Renal cortical epithelial cell (primary cell): ENCODE data around the gene ITPR1. TPM values are rescaled to one million over a fixed set of nuclear protein-coding genes. Genes with fewer than 3 reads are reported as not detected.
"Not testable (repeated sequence)": the region's sequence is repeated elsewhere in the genome, so short reads cannot be mapped to it uniquely, and the experiment has no call there.

Experiments used
- DNase-seq: peaks from one replicate; pipeline ENCODE4 v3.0.0-alpha.2; 2011; ENCODE audit warnings: low read depth
- total RNA-seq: library from RNA; depleted of rRNA; stranded (reverse); fragments of >200 nt; gene quantifications from 2 replicates; pipeline ENCODE4 v1.2.3, GENCODE V29; 2014

ITPR1 gene
- 7.8 and 30.0 TPM in 2 replicates for total RNA-seq

GRCh38 chr3:4493014-4493940, at the start of gene ITPR1:
Gene ITPR1 (plus strand): TSS chr3:4493348. CDS start chr3:4516492, 23,144 bp downstream.
- DNase-seq = peak; percentile 97

- no peak for DNase-seq
These were observed 45.7 kb upstream of the ITPR1 start for GRCh38 chr3:4447295-4447999.

- no peak for DNase-seq
These were observed 45.0 kb upstream of the ITPR1 start for GRCh38 chr3:4448187-4448586.

- no peak for DNase-seq
These were observed 43.9 kb upstream of the ITPR1 start for GRCh38 chr3:4449043-4449805.

GRCh38 chr3:4454142-4454541, 39.0 kb upstream of the ITPR1 start:
- peak; percentile 55 for DNase-seq

GRCh38 chr3:4456780-4457179, 36.4 kb upstream of the ITPR1 start:
- DNase-seq = not testable (repeated sequence)

- no peak for DNase-seq
These were observed 34.2 kb upstream of the ITPR1 start for GRCh38 chr3:4458961-4459360.

- DNase-seq = no peak
These were observed 32.8 kb upstream of the ITPR1 start for GRCh38 chr3:4460334-4460733.

GRCh38 chr3:4461468-4462090, 31.6 kb upstream of the ITPR1 start:
- DNase-seq = no peak

GRCh38 chr3:4462369-4463040, 30.6 kb upstream of the ITPR1 start:
- DNase-seq = no peak

- DNase-seq = no peak
These were observed 28.6 kb upstream of the ITPR1 start for GRCh38 chr3:4464576-4464975.

GRCh38 chr3:4466741-4467521, 26.2 kb upstream of the ITPR1 start, which contains the start of gene SUMF1:
Gene SUMF1 (minus strand): TSS chr3:4467269. CDS start chr3:4467245, 24 bp downstream.
- peak; percentile 70 for DNase-seq

GRCh38 chr3:4467522-4467867, 25.7 kb upstream of the ITPR1 start:
- no peak for DNase-seq

GRCh38 chr3:4471907-4472306, 21.2 kb upstream of the ITPR1 start:
- no peak for DNase-seq

GRCh38 chr3:4472312-4472711, 20.8 kb upstream of the ITPR1 start:
- no peak for DNase-seq

- no peak for DNase-seq
These were observed 20.4 kb upstream of the ITPR1 start for GRCh38 chr3:4472766-4473165.

GRCh38 chr3:4474683-4475490, 18.3 kb upstream of the ITPR1 start:
- peak; percentile 90 for DNase-seq

- no peak for DNase-seq
These were observed 17.3 kb upstream of the ITPR1 start for GRCh38 chr3:4475804-4476203.

- DNase-seq = peak; percentile 48
These were observed 16.7 kb upstream of the ITPR1 start for GRCh38 chr3:4476496-4476895.
